Anterior cingulate cortex (tissue), 58 donors: Measurements from ENCODE around the gene KCNMA1.

Experiments used
- DNase-seq, 58 donors: peaks; one replicate each; lab custom pipeline; 2025; lab: John Stamatoyannopoulos, UW

KCNMA1 gene

GRCh38 chr10:77325233-77325537 is 312.4 kb downstream of the KCNMA1 start:
- DNase-seq = no peak

- no peak for DNase-seq
Observed at GRCh38 chr10:77321838-77322237, 315.8 kb downstream of the KCNMA1 start.

- no peak for DNase-seq
Observed at GRCh38 chr10:77320971-77321471, 316.6 kb downstream of the KCNMA1 start.

GRCh38 chr10:77319557-77319956 is 318.1 kb downstream of the KCNMA1 start:
- DNase-seq = no peak

- DNase-seq = peak in 16 of 58 donors; percentile 4 to 35 (median 14)
Observed at GRCh38 chr10:77318739-77319138, 318.9 kb downstream of the KCNMA1 start.

- no peak for DNase-seq
Observed at GRCh38 chr10:77317221-77317620, 320.4 kb downstream of the KCNMA1 start.

GRCh38 chr10:77315496-77316129 is 322.0 kb downstream of the KCNMA1 start:
- DNase-seq = no peak

GRCh38 chr10:77313066-77313750 is 324.4 kb downstream of the KCNMA1 start:
- DNase-seq = no peak

GRCh38 chr10:77311186-77311585 is 326.4 kb downstream of the KCNMA1 start:
- DNase-seq = peak in 24 of 58 donors; percentile 3 to 57 (median 24)

- DNase-seq = no peak
Observed at GRCh38 chr10:77310288-77310840, 327.2 kb downstream of the KCNMA1 start.

GRCh38 chr10:77309509-77309908 is 328.1 kb downstream of the KCNMA1 start:
- peak in 16 of 58 donors; percentile 3 to 47 (median 18) for DNase-seq

GRCh38 chr10:77309092-77309491 is 328.5 kb downstream of the KCNMA1 start:
- peak in 1 of 58 donors; percentile 29 for DNase-seq

- no peak for DNase-seq
Observed at GRCh38 chr10:77308084-77308732, 329.4 kb downstream of the KCNMA1 start.

GRCh38 chr10:77306666-77307065 is 330.9 kb downstream of the KCNMA1 start:
- no peak for DNase-seq

- DNase-seq = no peak
Observed at GRCh38 chr10:77305650-77306632, 331.7 kb downstream of the KCNMA1 start.

GRCh38 chr10:77304192-77304591 is 333.4 kb downstream of the KCNMA1 start:
- DNase-seq = no peak

- DNase-seq = no peak
Observed at GRCh38 chr10:77301305-77301730, 336.3 kb downstream of the KCNMA1 start.

GRCh38 chr10:77300682-77301302 is 336.8 kb downstream of the KCNMA1 start:
- no peak for DNase-seq

- DNase-seq = no peak
Observed at GRCh38 chr10:77299320-77299719, 338.3 kb downstream of the KCNMA1 start.

- DNase-seq = no peak
Observed at GRCh38 chr10:77297393-77297739, 340.2 kb downstream of the KCNMA1 start.
